GM18502 (cell line): ENCODE results near the gene ADGRA1.
"Not testable (repeated sequence)": the region's sequence is repeated elsewhere in the genome, so short reads cannot be mapped to it uniquely, and the experiment has no call there.

Experiments used
- ATAC-seq: cut with Tn5 transposase; IDR thresholded peaks from one replicate; pipeline ENCODE4 v1.9.1; 2021; ENCODE audit warnings: mild to moderate bottlenecking; ENCODE audit not compliant: unreplicated experiment, poor library complexity

ADGRA1 gene

DNA sequence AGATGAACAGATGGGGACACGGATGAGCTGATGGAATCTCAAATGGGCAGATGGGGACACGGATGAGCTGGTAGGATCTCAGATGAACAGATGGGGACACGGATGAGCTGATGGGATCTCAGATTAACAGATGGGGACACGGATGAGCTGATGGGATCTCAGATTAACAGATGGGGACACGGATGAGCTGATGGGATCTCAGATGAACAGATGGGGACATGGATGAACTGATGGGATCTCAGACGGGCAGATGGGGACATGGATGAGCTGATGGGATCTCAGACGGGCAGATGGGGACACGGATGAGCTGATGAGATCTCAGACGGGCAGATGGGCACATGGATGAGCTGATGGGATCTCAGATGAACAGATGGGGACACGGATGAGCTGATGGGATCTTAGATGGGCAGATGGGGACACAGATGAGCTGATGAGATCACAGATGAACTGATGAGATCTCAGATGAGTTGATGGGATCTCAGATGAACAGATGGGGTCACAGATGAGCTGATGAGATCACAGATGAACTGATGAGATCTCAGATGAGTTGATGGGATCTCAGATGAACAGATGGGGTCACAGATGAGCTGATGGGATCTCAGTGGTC is 34.1 kb upstream of the ADGRA1 start:
- not testable (repeated sequence) for ATAC-seq

DNA sequence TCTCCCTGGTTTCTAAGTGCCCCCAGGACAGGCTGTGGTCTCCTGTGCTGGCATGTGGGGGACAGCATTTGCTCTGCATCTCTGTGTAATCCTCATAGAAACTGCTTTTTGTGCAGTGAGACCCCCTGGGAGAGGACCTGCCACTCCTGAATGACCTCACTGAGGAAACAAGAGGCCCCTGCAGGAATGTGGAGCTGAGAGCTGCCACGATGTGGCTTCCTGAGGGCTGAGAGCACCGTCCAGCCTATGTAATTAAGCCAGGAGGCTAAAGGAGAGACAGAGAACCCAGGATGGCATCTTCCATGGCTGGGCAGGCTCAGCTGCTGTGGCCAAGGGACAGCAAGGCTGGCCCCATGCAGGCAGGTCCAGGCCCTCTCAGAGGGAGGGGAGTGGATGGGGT is 32.3 kb upstream of the ADGRA1 start:
- ATAC-seq, result no peak

DNA sequence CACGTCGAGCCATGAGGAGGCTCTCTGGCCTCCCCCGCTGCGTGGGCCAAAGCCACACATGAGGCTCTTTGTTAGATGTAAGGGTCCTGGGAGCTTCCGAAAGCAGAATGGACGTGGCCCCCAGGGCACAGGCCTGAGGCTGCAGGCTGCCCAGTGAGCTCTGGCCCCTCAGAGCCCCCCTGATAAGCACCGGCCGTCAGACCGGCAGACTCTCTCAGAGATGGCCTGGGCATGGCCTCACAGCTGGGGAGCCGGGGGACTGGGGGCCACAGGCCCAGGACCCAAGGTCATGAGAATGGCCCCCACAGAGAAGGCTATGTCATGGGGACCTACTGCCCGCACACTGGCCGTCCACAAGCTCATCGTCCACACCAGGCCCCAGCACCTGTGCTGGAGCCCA is 31.7 kb upstream of the ADGRA1 start:
- ATAC-seq, result no peak

DNA sequence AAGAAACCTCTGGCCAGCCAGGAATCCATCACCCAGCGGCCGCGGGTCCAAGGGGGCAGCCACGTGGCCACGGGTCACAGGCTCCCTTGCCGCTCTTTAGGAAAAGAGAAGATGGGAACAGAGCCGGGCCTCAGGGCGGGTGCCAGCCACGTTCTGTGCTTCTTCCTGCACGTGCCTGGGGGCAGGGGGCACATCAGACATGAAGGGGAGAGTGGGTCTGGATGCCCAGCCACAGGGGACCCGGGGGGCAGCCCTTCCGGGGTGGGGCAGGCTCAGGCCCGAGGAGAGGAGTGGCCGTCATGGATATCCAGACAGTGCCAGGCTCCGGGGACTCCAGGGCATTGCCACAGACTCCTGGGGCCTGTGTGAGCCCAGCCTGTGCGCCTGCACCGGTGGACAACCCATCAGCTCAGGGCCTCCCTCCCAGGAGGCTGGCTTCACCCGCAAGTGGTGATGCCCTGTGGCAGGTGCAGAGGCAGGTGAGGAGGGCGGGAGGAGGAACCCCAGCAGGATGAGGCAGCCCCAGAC is 31.0 kb upstream of the ADGRA1 start:
- no peak for ATAC-seq

DNA sequence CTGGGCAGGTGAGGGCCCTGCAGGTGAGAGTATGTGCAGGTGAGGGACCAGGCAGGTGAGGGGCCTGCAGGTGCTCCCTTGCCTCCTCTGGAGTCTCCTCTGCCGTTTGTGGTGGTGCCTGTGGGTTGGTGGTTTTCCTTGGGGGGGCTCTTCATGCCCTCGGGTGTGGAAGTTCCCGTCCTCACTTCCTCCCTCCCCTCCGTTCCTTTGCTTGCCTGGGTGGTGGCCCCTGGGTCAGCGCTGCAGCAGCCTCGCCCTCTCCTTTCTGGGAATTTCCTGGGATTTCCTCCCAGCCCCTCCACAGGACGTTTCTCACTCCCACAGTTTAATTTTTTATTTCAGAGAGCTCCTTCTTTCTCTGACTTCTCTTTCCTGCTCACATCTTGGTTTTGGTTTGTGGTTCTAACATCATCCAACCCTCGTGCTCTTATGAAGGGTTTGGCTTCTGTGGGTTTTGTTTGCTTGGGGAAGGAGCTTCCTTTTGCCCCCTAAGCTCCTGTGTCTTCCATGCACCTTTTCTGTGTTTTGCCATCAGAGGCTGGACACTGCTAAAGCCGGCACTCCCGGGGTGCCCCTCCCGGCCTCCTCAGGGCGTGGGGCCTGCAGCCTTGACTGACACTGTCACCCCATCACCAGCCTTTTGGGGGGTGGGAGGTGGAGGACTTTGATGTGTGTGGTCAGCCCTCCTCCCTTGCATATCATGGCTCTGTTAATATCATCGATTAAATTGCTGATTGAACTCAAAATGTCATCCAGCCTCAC is 29.2 kb upstream of the ADGRA1 start:
- no peak for ATAC-seq

DNA sequence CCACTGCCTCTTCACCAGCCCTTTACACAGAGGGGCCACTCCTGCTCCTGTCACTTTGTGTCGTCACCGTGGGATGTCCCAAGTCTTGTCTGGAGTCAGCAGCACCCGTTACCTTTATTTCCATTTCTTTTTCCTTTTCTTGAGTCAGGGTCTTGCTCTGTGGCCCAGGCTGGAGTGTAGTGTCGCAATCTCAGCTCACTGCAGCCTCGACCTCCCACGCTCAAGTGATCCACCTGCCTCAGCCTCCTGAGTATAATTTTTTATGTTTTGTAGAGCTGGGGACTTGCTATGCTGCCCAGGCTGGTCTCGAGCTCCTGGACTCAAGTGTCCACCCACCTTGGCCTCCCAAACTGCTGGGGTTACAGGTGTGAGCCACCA is 28.6 kb upstream of the ADGRA1 start:
- ATAC-seq, result no peak

DNA sequence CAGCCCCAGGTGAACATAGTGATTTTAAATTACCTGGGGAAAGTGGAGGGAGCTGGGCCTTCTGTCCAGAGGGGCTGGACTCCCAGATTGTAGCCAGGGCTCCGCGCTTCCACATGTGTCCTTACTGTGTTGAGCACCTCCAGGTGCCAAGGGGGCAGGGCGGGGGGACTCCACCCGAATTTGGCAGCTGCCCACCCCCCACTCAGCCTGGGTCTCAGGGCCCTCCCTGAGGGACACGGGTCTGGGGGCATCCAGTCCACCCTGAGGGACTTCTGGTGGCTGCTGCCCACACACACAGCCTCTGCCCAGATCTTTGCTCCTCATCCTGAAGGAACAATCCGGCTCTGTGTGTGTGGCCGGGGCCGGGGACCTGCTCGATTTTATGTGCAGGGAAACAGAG is 28.2 kb upstream of the ADGRA1 start:
- no peak for ATAC-seq

DNA sequence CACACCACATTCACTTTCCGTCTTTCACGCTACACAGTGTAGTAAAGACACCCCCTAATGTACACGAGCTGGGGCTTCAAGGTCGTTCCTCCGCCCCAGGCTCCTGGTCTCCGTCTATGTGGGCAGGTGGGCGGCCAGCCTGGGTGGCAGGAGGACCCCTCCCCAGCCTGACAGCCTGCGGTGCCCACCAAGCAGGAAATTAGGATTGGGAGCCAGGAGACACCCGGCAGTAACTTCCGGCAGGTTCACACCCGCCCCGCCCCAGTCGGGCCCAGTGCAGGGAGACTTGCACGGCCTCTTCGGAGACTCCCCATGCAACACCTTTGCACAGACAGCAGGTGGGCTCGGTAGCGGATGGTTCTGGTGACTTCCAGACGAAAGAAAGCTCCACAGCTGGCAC is 27.7 kb upstream of the ADGRA1 start:
- ATAC-seq, result no peak

DNA sequence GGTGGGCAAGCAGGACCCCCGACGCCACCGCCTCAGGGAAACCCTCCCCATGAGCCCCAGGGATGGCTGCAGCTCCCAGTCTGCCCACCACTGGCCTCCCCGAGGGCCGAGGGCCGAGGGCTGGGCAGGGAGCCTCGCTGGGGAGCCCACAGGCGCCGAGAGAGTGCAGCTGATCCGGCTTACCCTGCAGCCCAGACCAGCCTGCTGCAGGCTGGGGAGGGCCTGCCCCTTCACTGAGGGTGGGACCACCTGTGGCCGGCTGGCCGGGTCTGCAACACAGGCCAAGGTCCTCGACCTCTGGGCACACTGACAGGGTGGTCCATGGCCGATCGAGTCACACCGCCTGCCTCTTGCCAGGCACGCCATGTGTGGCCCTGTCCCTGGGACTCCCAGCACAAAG is 27.3 kb upstream of the ADGRA1 start:
- no peak for ATAC-seq

DNA sequence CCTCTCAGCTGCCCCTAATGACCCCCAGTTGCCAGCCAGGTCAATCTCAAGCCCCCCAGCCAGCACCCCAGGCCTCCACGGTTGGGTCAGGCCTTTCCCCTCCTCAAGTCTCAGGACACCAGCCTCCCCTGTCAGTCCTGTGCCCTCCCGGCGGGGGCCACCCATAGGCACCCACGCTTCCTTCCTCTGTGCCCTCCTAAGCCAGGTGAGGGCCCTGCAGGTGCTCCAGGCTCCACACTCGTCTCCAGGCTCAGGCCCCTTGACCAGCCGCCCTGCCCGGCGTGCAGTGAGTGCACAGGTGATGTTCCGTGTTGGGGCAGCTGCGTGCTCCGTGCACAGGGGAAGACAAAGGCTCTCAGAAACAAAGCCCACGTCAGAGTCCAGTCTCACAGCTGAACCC is 26.8 kb upstream of the ADGRA1 start:
- no peak for ATAC-seq

DNA sequence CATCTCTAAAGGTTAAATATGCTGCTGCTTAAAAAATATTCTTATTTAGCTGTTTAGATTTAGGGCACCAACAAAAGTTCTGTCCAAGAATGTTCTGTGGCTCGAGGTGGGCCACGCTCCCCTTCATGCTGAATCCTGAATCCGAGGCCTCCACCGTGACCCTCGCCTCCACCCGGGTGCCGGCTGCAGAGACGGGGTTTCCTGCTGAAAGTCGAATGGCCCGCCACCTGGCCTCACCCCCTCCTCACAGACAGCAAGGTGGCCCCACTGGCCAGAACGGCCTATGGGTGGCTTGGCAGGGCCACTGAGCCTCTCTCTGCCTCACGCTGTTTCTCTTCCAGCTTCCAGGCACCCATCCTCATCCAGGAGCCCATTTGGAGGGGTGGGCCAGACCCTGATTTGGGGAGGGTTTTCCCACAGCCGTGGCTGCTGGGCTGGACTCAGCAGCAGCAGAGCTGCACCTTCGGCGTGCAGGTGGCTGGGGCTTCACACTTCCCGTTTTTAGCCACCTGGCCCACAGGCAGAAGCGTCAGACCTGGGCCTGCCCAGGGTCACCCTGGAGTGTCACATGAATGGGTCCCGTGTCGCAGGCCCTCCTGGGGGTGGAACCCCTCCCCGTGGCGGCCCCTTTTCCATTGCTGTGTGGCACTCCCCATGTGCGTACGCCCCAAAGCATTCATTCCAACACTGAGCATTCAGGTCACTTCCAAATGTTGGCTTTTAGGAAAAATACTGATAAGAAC is 26.3 kb upstream of the ADGRA1 start:
- ATAC-seq, result no peak

DNA sequence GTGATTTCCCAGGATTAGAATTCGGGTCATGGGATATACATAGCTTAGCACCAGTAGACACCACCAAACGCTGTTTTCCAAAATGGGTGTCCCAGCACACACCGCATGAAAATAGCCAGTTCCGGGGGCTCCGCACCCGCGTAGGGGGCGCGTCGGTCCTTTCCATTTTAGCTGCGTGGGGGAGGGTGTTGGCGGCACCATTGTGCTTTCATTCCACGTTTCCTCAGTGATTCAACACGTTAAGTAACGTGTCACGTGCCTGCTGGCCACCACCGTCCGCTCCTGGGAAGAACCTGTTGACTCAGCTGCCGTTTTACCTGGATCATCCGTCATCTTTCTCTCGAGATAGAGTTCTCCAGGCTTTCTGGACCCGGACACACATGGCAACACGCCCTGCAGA is 25.6 kb upstream of the ADGRA1 start:
- no peak for ATAC-seq

DNA sequence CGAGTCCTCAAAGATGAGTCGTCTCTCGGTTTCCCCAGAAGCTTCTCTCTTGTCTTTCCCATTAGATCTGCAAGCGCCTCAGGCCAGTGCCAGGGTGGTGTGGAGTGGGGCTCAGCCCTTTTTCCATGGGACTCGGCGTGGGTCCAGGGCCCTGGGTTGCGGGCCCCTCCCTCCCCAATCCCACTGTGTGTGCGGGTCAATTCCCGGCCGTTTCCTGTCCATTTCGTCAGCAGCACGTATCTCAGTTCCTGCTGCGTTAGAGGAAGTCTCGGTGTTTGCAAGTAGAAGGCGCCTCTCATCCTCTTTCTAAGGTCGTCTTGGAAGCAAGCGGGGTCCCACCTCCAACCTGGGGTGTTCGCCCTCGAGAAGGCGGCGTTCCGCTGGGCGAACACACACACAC is 25.1 kb upstream of the ADGRA1 start:
- ATAC-seq, result no peak

DNA sequence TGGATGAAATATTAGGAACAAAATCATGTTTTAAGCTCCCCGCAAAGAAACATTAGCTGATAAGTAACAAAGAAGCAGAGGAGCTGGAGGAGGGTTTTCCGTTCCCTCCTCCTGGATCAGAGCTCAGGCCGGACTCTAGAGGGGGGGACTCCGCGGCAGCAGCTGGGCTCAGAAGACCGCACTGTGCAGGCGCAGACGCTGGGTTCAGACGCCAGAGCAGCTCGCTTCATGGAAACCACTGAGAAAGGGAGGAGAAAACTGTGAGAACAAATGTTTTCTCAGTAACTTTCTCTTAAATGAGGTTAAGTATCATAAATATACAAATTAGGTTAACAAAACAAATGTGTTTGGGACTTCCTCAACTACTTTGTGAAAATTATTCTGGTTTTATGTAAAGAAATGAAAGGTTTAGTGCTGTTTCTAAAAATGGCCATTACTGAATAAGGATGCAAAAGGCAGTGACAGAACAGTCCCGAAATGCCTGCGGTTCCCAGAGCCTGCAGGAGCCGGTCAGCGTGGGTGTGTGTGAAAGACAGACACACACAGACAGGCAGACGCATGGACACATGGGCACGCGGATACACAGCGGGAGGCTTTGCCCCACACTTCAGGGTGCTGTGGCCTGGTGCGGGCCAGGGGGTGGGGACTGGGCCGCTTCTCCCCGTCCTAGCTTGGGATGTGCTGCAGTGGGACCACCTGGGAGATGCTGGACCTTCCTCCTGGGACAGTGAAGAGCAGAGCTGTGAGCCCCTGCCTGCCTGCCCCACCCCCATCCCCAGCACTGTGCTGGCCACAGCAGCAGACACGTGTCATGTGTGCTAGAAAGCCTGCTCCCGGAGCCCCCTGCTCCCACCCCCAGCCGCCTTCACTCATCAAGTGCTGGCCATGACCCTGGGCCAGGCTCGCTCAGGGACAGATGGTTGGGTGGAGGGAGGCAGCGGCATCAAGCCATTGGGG is 20.3 kb upstream of the ADGRA1 start:
- ATAC-seq, result no peak

DNA sequence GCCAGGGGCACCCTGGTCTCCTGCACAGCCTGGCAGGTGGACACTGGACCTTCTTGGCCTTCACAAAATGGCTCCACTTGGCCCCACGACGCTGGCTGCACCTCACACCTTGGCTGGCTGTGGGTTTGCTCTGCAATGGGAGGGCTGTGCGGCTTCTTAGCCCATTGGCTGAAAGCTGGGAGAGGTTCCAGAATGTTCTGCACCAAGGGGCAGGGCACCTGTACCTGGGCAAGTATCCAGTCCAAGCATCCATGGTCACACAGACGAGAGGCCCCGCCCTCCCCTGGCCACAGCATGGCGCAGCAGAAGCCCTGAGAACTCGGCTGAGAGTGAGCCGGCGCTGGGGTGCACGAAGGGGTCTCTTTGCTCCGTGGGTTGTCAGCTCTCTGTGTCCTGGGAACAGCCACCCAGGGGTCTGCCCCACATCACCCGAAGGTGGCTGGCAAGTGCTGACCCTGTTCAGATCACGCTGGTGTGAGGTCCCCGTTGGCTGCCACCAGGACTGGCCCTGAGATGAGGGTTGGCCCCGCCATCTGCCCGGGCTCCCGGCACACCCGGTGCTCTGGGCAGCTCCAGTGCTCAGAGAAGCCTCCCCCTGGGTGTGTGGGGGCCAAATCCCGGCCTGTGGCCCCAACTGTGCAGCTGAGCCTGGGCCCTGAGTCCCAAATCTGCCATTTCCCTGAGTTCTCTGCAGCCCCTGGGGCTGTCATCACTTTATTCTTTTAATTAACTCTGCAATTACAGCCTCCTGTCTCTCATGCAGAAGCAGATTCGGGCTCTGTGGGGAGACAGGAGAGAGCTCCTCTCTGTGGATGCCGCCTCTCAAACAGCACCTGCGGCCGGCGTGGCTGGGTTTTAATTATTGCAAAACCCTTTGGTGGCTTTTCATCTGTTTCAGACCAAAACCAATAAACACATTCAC is 19.4 kb upstream of the ADGRA1 start:
- ATAC-seq, result no peak

DNA sequence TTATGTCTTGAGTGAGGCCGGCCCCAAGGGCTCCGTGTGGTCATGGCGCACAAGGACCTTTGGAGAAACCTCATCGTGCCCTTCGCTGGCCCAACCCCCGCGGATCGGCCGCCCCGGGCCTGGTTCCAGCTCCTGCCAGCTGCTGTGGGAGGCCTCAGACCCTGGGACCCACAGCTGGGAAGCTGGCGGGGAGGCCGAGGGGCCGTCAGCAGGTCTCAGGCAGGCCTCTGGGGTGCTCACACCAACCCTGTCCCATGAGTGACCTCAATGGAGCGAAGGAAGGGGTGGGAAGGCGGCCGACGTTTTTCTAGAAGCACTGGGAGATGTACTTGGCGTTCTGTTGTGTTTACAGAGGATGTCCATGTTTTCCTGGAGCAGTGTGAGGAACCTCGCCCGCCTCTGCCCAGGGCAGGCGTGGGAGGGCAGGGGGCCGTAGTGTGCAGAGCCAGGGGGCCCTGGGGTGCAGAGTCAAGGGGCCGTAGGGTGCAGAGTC is 18.6 kb upstream of the ADGRA1 start:
- ATAC-seq, result no peak

DNA sequence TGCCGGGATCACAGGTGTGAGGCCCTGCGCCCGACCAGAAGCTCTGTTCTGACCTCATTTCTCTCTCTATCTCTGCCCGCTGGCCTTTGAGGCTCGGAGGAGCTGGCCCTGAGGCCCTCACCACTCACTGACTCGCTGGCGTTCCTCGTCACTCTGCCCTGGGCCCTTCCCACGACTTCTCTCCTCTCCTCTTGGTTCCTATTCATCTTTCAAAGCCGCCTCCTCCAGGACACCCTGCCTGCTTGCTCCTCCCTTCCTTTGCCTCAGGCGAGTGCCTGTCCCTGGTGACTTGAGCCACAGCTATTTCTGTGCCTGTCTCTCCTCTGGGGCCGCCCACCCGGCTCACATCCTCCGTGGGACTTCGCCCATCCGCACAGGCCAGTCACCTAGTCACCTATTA is 17.3 kb upstream of the ADGRA1 start:
- ATAC-seq, result no peak

DNA sequence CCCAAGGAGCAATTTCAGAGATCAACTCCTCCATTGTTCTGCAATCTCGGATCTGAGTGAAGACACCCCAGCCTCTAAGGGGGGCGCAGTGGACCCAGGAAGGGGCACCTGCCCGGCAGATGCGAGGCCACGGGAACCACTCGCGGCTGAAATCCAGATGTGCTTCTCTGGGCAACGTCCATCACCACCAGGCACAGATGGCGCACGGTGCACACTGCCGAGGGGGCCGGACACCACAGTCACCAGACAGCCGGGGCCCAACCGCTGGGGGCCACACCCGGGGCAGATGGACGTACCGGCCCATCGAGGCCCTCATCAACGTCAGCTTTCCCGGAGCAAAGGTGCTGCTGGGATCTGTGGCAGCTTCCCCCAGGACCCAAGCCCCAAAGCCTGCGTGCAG is 16.9 kb upstream of the ADGRA1 start:
- no peak for ATAC-seq

DNA sequence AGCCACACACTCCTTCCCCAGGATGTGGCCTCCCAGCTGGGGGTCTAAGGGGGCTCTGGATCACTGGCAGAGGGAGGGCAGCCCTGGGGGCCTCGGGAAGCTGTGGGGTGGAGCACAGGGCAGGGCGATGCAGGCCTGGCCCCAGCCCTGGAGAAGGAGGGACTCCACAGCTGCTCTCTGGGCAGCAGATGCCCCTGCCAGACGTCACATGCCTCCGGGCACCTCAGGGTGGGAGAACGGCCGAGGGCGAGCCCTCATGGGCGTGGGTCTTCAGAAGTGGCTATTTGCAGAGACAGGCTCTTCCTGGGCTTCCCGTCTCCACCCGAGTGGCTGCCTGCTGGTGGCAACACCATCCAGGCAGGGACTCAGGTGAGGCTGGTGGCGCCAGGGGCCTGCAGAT is 16.0 kb upstream of the ADGRA1 start:
- no peak for ATAC-seq
